HPDE6-E6E7 (cell line): ENCODE measurements around the gene SPESP1.

ENCODE experiments used
- DNase-seq: peaks from one replicate; pipeline ENCODE4 v3.0.0; 2011; ENCODE audit warnings: missing footprints; ENCODE audit errors: extremely low spot score

The SPESP1 gene

DNA sequence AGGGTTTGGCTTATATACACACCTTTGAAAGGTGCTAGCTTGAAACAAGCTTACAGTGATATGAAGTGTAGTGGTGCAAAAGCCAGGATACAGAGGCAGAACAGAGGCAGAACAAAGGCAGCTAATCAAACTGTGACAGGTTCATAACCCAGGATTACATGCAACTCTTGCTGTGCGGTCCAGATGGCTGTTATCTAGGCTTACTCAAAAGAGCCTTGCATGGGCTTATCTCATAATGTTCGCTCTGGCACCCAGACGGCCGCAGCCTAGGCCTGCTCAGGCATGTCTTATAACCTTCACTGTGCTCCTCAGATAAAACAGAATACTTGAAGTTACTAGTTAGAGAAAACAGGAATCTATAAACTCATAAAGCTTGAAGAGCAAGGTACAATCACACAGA is 61.4 kb downstream of the SPESP1 start:
- no peak for DNase-seq

DNA sequence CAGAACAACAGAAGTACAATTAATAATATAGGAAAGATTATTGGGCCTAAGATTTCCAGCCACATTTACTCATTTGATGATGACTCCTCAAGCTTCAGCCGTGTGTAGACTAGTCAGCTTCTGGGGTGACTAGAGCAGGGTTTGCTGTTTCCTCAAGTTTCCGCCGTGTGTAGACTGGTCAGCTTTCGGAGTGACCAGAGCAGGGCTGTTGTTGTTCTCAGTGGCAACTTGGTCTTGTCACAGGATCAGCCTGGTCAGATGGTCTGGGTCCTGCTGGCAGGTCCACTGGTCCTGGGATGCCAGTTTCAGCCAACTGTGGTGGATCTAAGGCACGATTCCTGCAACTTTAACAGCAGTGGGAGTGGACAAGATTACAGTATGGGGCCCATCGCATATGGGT is 62.4 kb downstream of the SPESP1 start:
- DNase-seq, result no peak

DNA sequence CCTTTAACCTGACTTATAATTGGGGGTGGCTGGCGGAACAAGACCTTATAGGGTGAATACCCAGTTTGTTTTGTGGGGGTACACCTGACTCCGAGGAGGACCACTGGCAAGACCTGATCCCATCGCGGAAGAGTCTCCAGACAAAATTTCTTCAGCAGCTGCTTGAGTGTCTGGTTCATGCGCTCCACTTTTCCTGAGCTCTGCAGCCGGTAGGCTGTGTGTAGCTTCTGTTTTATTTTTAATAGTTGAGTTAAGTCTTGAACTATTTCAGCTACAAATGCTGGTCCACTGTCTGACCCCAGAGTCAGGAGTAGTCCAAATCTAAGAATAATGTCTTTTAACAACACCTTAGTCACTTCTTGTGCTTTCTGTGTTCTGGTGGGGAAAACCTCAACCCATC is 63.0 kb downstream of the SPESP1 start:
- DNase-seq, result no peak

DNA sequence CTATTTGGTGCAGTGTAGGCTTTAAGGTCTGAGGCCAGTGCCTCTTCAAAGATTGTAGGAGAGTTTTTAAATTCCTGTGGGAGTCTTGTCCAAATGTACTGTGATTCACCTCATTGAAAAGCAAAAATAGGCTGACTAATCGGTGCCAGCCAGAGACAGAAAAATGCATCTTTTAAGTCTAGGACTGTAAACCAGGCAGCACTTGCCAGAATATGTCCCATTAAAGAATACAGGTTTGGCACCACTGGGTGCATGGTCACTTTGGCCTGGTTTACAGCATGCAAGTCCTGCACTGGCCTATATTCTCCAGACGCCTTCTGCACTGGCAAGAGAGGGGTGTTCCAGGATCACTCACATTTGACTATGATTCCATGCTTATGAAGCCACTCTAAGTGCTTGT is 63.8 kb downstream of the SPESP1 start:
- DNase-seq, result no peak

DNA sequence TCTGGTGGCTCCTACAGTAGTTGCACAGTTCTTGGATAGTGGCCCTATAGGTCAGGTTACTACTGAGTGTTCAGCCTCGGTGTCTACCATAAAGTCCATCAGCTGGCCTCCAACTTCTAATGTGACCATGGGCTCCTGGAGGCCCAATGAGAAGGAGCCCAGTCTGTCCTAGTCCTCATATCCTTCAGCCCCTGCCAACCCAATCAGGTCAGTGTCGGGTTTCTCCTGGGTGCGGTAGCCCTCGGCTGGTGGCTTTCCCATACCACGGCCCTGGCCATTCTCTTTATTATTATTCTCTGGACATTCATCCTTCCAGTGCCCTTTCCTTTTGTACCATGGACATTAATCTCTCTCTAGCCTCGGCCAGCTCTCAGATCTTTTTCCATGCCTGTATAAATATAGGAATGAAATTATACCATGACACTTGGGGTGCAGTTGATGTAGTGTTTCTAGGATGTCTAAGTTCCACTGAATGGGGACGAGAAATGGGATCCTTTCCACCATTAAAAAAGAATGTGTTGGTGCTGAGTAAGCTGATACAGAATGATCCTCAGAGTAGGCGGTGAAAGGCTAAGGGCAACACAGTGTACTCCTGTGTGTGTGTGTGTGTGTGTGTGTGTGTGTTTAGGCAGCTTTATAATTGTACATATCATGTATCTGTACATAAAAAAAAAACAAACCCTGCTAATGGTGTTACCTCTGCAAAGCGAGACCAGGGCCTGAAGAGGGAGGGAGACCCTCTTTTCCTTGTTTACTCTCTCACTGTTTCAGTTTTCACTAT is 64.8 kb downstream of the SPESP1 start:
- DNase-seq, result no peak
